RPMI8226 (cell line): ENCODE data around the gene NELFA.
"Not testable (repeated sequence)": the region's sequence is repeated elsewhere in the genome, so short reads cannot be mapped to it uniquely, and the experiment has no call there.

Experiments
- DNase-seq: peaks from one replicate; pipeline ENCODE4 v3.0.0-alpha.2; 2015

Gene NELFA

GRCh38 chr4:1993718-1994516 is 14.9 kb downstream of the NELFA start:
- DNase-seq: not testable (repeated sequence)

GRCh38 chr4:1993169-1993516 is 15.6 kb downstream of the NELFA start:
- no peak for DNase-seq

GRCh38 chr4:1992468-1993168 is 16.2 kb downstream of the NELFA start:
- no peak for DNase-seq

GRCh38 chr4:1991596-1992434 is 17.0 kb downstream of the NELFA start:
- no peak for DNase-seq

GRCh38 chr4:1991087-1991486 is 17.7 kb downstream of the NELFA start:
- DNase-seq: no peak

GRCh38 chr4:1990676-1991075 is 18.1 kb downstream of the NELFA start:
- no peak for DNase-seq

GRCh38 chr4:1990348-1990645 is 18.5 kb downstream of the NELFA start:
- DNase-seq: no peak

- no peak for DNase-seq
These were observed 19.0 kb downstream of the NELFA start for GRCh38 chr4:1989533-1990347.

GRCh38 chr4:1988327-1988724 is 20.4 kb downstream of the NELFA start:
- DNase-seq: no peak

GRCh38 chr4:1987721-1988326 is 20.9 kb downstream of the NELFA start:
- no peak for DNase-seq

GRCh38 chr4:1987296-1987695 is 21.5 kb downstream of the NELFA start:
- DNase-seq: no peak

GRCh38 chr4:1986578-1987210 is 22.1 kb downstream of the NELFA start:
- no peak for DNase-seq

- no peak for DNase-seq
These were observed 22.8 kb downstream of the NELFA start for GRCh38 chr4:1985780-1986577.

- DNase-seq: no peak
These were observed 23.5 kb downstream of the NELFA start for GRCh38 chr4:1985294-1985693.

- DNase-seq: no peak
These were observed 24.2 kb downstream of the NELFA start for GRCh38 chr4:1984406-1985191.

GRCh38 chr4:1983846-1984405 is 24.8 kb downstream of the NELFA start:
- no peak for DNase-seq

- DNase-seq: no peak
These were observed 25.5 kb downstream of the NELFA start for GRCh38 chr4:1983053-1983845.

- DNase-seq: no peak
These were observed 26.4 kb downstream of the NELFA start for GRCh38 chr4:1982124-1983052.
